HUES6 (cell line): ENCODE results near the gene THUMPD2.

Experiments
- H3K27ac ChIP-seq: 2 replicates; pipeline ENCODE4 v1.7.0; 2013; ENCODE audit warnings: low read depth, mild to moderate bottlenecking, low read length, inconsistent platforms
- H3K27me3 ChIP-seq: 2 replicates; pipeline ENCODE4 v1.6.1; 2013; ENCODE audit warnings: low read length; ENCODE audit not compliant: control insufficient read depth, insufficient read depth
- H3K36me3 ChIP-seq: 2 replicates; pipeline ENCODE4 v1.6.1; 2013; ENCODE audit warnings: low read length; ENCODE audit not compliant: control insufficient read depth, insufficient read depth
- H3K4me1 ChIP-seq: 2 replicates; pipeline ENCODE4 v1.6.1; 2013; ENCODE audit warnings: low read length; ENCODE audit not compliant: control insufficient read depth, insufficient read depth
- H3K4me3 ChIP-seq: 2 replicates; pipeline ENCODE4 v1.5.1; 2013; ENCODE audit warnings: low read depth, low read length
- H3K9ac ChIP-seq: one replicate; pipeline ENCODE4 v1.6.1; 2013; ENCODE audit warnings: mild to moderate bottlenecking, low read length
- H3K9me3 ChIP-seq: 2 replicates; pipeline ENCODE4 v1.6.1; 2013; ENCODE audit warnings: low read depth, low read length; ENCODE audit not compliant: control insufficient read depth, insufficient read depth

THUMPD2 gene

GRCh38 chr2:39786761-39787522 is 7.9 kb upstream of the THUMPD2 start:
- H3K27ac ChIP-seq, result no peak overlapping the region
- no peak overlapping the region for H3K4me3 ChIP-seq
- H3K4me1 ChIP-seq, result no peaks in the 10 kb centered on the region
- peaks cover 22% of the 10 kb centered on the region for H3K9me3 ChIP-seq
- no peaks in the 10 kb centered on the region for H3K36me3 ChIP-seq
- no peaks in the 10 kb centered on the region for H3K27me3 ChIP-seq
- no peak overlapping the region for H3K9ac ChIP-seq

DNA sequence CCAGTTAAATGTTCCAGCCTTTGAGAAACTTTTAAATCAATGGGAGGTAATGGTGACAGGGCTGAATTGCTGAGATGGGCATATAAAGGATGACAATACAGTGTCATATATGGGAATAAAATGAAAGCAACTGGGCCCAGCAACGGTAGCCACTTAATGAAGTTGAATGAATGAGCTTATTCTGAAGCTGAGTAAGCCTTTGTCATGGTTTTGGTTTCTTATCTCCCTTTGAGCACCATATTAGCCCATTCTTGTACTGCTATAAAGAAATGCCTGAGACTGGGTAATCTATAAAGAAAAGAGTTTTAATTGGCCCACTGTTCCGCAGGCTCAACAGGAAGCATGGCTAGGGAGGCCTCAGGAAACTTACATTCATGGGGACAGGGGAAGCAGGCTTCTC is 3.5 kb upstream of the THUMPD2 start:
- no peak overlapping the region for H3K4me3 ChIP-seq
- no peaks in the 10 kb centered on the region for H3K9me3 ChIP-seq
- no peaks in the 10 kb centered on the region for H3K27me3 ChIP-seq
- H3K4me1 ChIP-seq, result no peaks in the 10 kb centered on the region
- no peak overlapping the region for H3K27ac ChIP-seq
- H3K9ac ChIP-seq, result no peak overlapping the region
- H3K36me3 ChIP-seq, result no peaks in the 10 kb centered on the region

GRCh38 chr2:39781697-39782096 is 2.6 kb upstream of the THUMPD2 start:
- no peaks in the 10 kb centered on the region for H3K27me3 ChIP-seq
- no peak overlapping the region for H3K9ac ChIP-seq
- H3K27ac ChIP-seq, result no peak overlapping the region
- H3K4me1 ChIP-seq, result no peaks in the 10 kb centered on the region
- H3K36me3 ChIP-seq, result 0 out of 2 replicates have a peak, but pooled peaks cover 4% of the 10 kb centered on the region
- no peaks in the 10 kb centered on the region; the same call in 1 of the 2 replicates for H3K9me3 ChIP-seq
- no peak overlapping the region for H3K4me3 ChIP-seq

DNA sequence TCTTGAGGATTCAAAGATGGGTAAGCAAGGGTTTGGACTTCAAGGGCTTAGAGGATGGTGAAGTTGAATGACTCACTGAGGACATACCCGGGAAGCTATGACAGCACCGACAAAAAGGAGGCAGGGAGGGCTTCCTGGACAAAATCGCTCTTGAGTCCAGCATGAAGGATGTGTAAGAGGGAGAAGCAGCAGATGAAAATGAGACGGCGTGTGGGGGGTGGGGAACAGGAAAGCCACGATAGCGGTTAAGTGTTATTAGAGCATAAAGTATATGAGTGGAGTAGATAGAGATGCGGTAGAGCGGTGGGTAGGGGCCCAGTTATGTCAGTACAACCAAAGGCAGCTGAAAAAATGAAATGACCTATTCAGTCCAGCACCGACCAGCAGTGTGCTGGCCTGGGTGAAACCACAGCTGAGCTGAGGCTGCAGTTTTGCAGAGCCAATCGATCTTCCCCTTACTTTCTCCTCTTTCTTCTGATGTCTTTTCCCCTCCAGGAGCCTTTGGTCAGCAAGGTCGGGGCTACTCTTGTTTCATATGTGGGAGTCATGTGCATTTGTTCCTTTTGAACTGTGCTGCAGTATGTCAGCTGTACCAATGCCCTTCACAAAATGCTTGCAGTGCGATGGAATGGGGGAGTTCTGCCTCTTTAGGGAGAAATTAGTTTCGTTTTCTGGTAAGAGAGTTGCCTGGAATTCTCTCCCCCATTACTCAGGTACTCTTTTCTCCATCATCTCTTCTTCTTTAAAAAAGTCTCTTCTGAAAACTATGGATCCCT is 2.0 kb upstream of the THUMPD2 start:
- H3K27ac ChIP-seq, result no peak overlapping the region

DNA sequence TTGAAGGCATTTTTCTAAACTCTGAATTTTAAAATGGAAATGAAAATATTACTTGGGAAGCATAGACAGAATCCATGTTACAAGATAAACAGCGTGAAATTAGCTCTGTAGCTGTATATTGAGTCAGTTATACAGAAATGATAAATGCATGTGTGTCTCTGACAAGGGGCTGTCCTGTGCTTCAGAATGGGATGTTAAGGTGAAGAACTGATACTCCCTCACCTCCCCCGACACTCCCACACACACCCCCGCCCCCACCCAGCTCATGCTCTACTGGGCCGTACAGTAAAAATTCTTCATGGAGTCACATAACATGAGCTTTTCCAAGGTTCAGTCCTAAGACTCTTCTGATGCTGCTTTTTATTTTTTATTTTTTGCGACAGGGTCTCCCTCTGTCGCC is 869 bp upstream of the THUMPD2 start:
- no peaks in the 10 kb centered on the region for H3K4me1 ChIP-seq
- peaks cover 6% of the 10 kb centered on the region; the same call in 1 of the 2 replicates for H3K9me3 ChIP-seq
- H3K27me3 ChIP-seq, result no peaks in the 10 kb centered on the region
- no peak overlapping the region for H3K27ac ChIP-seq
- 0 out of 2 replicates have a peak, but pooled peaks cover 4% of the 10 kb centered on the region for H3K36me3 ChIP-seq
- no peak overlapping the region for H3K9ac ChIP-seq
- no peak overlapping the region for H3K4me3 ChIP-seq

More for the DNA sequence above, 2.0 kb upstream of the THUMPD2 start:
- Histone ChIP-seq H3K9ac (no peak overlapping the region), H3K9me3 (peaks cover 5% of the 10 kb centered on the region; the same call in 1 of the 2 replicates), H3K36me3 (0 out of 2 replicates have a peak, but pooled peaks cover 4% of the 10 kb centered on the region), H3K4me3 (no peak overlapping the region), H3K4me1 (no peaks in the 10 kb centered on the region), H3K27me3 (no peaks in the 10 kb centered on the region)

GRCh38 chr2:39779341-39779851 is 338 bp upstream of the THUMPD2 start:
- Histone ChIP-seq H3K9me3 (peaks cover 6% of the 10 kb centered on the region; the same call in 1 of the 2 replicates), H3K36me3 (0 out of 2 replicates have a peak, but pooled peaks cover 4% of the 10 kb centered on the region), H3K27me3 (no peaks in the 10 kb centered on the region), H3K4me1 (no peaks in the 10 kb centered on the region), H3K4me3 (peak overlapping the region; percentile 89), H3K27ac (no peak overlapping the region), H3K9ac (no peak overlapping the region)

GRCh38 chr2:39778233-39778632 is 825 bp downstream of the THUMPD2 start:
- Histone ChIP-seq H3K4me3 (peak overlapping the region; percentile 89), H3K27ac (0 out of 2 replicates have a peak overlapping the region, but pooled peaks have one; percentile 83), H3K9me3 (peaks cover 6% of the 10 kb centered on the region; the same call in 1 of the 2 replicates), H3K4me1 (peaks cover 4% of the 10 kb centered on the region; the same call in 1 of the 2 replicates), H3K27me3 (no peaks in the 10 kb centered on the region), H3K36me3 (0 out of 2 replicates have a peak, but pooled peaks cover 4% of the 10 kb centered on the region), H3K9ac (peak overlapping the region; percentile 96)

GRCh38 chr2:39772812-39773152 is 6.3 kb downstream of the THUMPD2 start:
- no peak overlapping the region; the same call in 1 of the 2 replicates for H3K4me3 ChIP-seq
- no peak overlapping the region for H3K27ac ChIP-seq
- H3K4me1 ChIP-seq, result peaks cover 19% of the 10 kb centered on the region
- no peaks in the 10 kb centered on the region for H3K27me3 ChIP-seq
- no peak overlapping the region for H3K9ac ChIP-seq
- H3K9me3 ChIP-seq, result peaks cover 6% of the 10 kb centered on the region; the same call in 1 of the 2 replicates
- H3K36me3 ChIP-seq, result peaks cover 31% of the 10 kb centered on the region

- peaks cover 6% of the 10 kb centered on the region; the same call in 1 of the 2 replicates for H3K9me3 ChIP-seq
- peaks cover 31% of the 10 kb centered on the region for H3K36me3 ChIP-seq
- H3K27me3 ChIP-seq, result no peaks in the 10 kb centered on the region
- H3K27ac ChIP-seq, result no peak overlapping the region
- no peak overlapping the region for H3K9ac ChIP-seq
- peaks cover 19% of the 10 kb centered on the region for H3K4me1 ChIP-seq
- H3K4me3 ChIP-seq, result no peak overlapping the region; the same call in 1 of the 2 replicates
These were observed 6.8 kb downstream of the THUMPD2 start for GRCh38 chr2:39772086-39772811.

DNA sequence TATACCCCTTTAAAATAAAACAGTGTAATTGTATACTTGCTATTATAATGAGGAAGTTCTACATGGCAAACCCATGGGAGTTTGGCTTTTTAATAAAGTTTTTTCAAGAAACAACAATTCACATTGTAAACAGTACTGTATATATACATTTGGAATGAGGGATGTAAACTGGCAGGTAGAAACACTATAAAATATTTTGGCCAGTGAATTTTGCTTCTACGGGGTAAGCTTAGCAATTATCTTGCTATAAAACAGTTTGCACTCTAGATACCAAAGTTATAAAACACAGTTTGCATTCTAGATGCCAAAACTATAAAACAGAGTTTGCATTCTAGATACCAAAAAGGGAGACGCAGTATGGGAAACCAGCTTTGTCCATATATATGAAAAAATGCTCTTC is 16.6 kb downstream of the THUMPD2 start:
- H3K9me3 ChIP-seq, result no peaks in the 10 kb centered on the region
- H3K9ac ChIP-seq, result no peak overlapping the region
- peaks cover 71% of the 10 kb centered on the region for H3K36me3 ChIP-seq
- H3K27me3 ChIP-seq, result no peaks in the 10 kb centered on the region
- H3K27ac ChIP-seq, result no peak overlapping the region
- H3K4me1 ChIP-seq, result no peaks in the 10 kb centered on the region
- H3K4me3 ChIP-seq, result no peak overlapping the region
